Tibial nerve (tissue), 4 donors: ENCODE data around the gene SERPIND1. TPM values are rescaled to one million over a fixed set of nuclear protein-coding genes. Genes with fewer than 3 reads are reported as not detected.

Experiments
- DNase-seq, 2 donors: peaks; one replicate each; pipeline ENCODE4 v3.0.0-alpha.2; 2019; ENCODE audit warnings: low spot score in 2 of 2
- H3K27ac ChIP-seq, 4 donors: fragments of 200-600 bp; sonication (generic) in 3 of 4; one replicate each; pipeline ENCODE4 v1.5.1; 2017 to 2019; ENCODE audit warnings: mild to moderate bottlenecking in 1 of 4
- H3K27me3 ChIP-seq, 2 donors: fragments of 200-600 bp; sonication (generic) in 1 of 2; one replicate each; pipeline versions ENCODE4 v1.5.1 to v1.6.0; 2017 to 2019
- H3K36me3 ChIP-seq, 3 donors: fragments of 200-600 bp; sonication (generic); one replicate each; pipeline ENCODE4 v1.5.1; 2018 to 2019
- H3K4me1 ChIP-seq, 4 donors: fragments of 200-600 bp; sonication (generic) in 3 of 4; one replicate each; pipeline ENCODE4 v1.5.1; 2017 to 2019
- H3K4me3 ChIP-seq, 4 donors: fragments of 200-600 bp; sonication (generic) in 3 of 4; one replicate each; pipeline ENCODE4 v1.5.1; 2017 to 2019; ENCODE audit warnings: mild to moderate bottlenecking in 1 of 4, moderate library complexity in 1 of 4
- H3K9me3 ChIP-seq, 4 donors: fragments of 200-600 bp; sonication (generic) in 3 of 4; one replicate each; pipeline ENCODE4 v1.5.1; 2017 to 2019
- EP300 ChIP-seq, 2 donors: sonication (generic); formaldehyde crosslinking; IDR thresholded peaks; one replicate each; pipeline ENCODE4 v1.6.1; 2017; ENCODE audit warnings: antibody characterized with exemption in 2 of 2, mild to moderate bottlenecking in 1 of 2
- POLR2A ChIP-seq, 2 donors: fragments of 450-650 bp; IDR thresholded peaks; one replicate each; pipeline ENCODE4 v1.6.1; 2017; ENCODE audit warnings: antibody characterized with exemption in 2 of 2, mild to moderate bottlenecking in 2 of 2, moderate library complexity in 2 of 2
- WGBS, 2 donors: methylation state at CpG; one replicate each; pipeline ENCODE4 v1.1.5; 2018; 5-methylcytosine and 5-hydroxymethylcytosine counted together
- total RNA-seq, 4 donors: library from RNA; depleted of rRNA; stranded (reverse); fragments of >200 nt; gene quantifications; one replicate each; pipeline ENCODE4 v1.1.0, GENCODE V29; 2016
- TF ChIP-seq, protein P1 (sequence below), 5 experiments: fragments of 200-600 bp in 3 of 5; fragments of 450-650 bp in 2 of 5; sonication (generic) in 3 of 5; IDR thresholded peaks; one replicate each; pipeline ENCODE4 v1.5.1; 2016 to 2019; ENCODE audit warnings: antibody characterized with exemption in 5 of 5, mild to moderate bottlenecking in 3 of 5, moderate library complexity in 2 of 5

Gene SERPIND1
- total RNA-seq, 4 donors from 2014 or later: 0.42 to 1.2 TPM; not detected in 2

GRCh38 chr22:20746431-20747189, 27.3 kb upstream of the SERPIND1 start:
- Histone ChIP-seq H3K4me1 (peaks cover 0 to 32% (median 5%) of the 10 kb centered on the region in 4 donors), H3K36me3 (peaks cover 0 to 95% (median 5%) of the 10 kb centered on the region in 3 donors), H3K9me3 (no peaks in the 10 kb centered on the region), H3K27me3 (no peaks in the 10 kb centered on the region), H3K27ac (no peak overlapping the region), H3K4me3 (no peak overlapping the region)
- 86 to 94% methylated on average over 9 of the region's 9 CpGs for WGBS, 2 donors
- TF ChIP-seq, protein P1, sequence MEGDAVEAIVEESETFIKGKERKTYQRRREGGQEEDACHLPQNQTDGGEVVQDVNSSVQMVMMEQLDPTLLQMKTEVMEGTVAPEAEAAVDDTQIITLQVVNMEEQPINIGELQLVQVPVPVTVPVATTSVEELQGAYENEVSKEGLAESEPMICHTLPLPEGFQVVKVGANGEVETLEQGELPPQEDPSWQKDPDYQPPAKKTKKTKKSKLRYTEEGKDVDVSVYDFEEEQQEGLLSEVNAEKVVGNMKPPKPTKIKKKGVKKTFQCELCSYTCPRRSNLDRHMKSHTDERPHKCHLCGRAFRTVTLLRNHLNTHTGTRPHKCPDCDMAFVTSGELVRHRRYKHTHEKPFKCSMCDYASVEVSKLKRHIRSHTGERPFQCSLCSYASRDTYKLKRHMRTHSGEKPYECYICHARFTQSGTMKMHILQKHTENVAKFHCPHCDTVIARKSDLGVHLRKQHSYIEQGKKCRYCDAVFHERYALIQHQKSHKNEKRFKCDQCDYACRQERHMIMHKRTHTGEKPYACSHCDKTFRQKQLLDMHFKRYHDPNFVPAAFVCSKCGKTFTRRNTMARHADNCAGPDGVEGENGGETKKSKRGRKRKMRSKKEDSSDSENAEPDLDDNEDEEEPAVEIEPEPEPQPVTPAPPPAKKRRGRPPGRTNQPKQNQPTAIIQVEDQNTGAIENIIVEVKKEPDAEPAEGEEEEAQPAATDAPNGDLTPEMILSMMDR (IDR thresholded peaks at IDR 0.05): no peak
- no peak for TF ChIP-seq EP300 (IDR thresholded peaks at IDR 0.05)
- no peak for TF ChIP-seq POLR2A (IDR thresholded peaks at IDR 0.05)
- DNase-seq: no peak

GRCh38 chr22:20747223-20747622, 26.7 kb upstream of the SERPIND1 start:
- WGBS, 2 donors: 93 to 97% methylated on average over 10 of the region's 10 CpGs
- no peak for TF ChIP-seq EP300 (IDR thresholded peaks at IDR 0.05)
- TF ChIP-seq POLR2A (IDR thresholded peaks at IDR 0.05): no peak
- TF ChIP-seq, protein P1 (IDR thresholded peaks at IDR 0.05): no peak
- H3K4me3 ChIP-seq: no peak overlapping the region
- no peak for DNase-seq
- peaks cover 0 to 95% (median 3%) of the 10 kb centered on the region in 3 donors for H3K36me3 ChIP-seq
- H3K4me1 ChIP-seq: peaks cover 0 to 32% (median 5%) of the 10 kb centered on the region in 4 donors
- H3K27ac ChIP-seq: no peak overlapping the region
- H3K27me3 ChIP-seq: no peaks in the 10 kb centered on the region
- no peaks in the 10 kb centered on the region for H3K9me3 ChIP-seq

GRCh38 chr22:20748082-20748481, 25.8 kb upstream of the SERPIND1 start:
- Histone ChIP-seq H3K27ac (no peak overlapping the region), H3K4me1 (peaks cover 0 to 32% (median 5%) of the 10 kb centered on the region in 4 donors), H3K36me3 (peaks cover 0 to 95% (median 0%) of the 10 kb centered on the region in 3 donors), H3K4me3 (no peak overlapping the region), H3K9me3 (no peaks in the 10 kb centered on the region), H3K27me3 (no peaks in the 10 kb centered on the region)
- WGBS, 2 donors: 90 to 91% methylated on average over 5 to 7 of the region's 7 CpGs
- TF ChIP-seq, protein P1 (IDR thresholded peaks at IDR 0.05): no peak
- TF ChIP-seq EP300 (IDR thresholded peaks at IDR 0.05): no peak
- TF ChIP-seq POLR2A (IDR thresholded peaks at IDR 0.05): no peak
- no peak for DNase-seq

- no peaks in the 10 kb centered on the region for H3K27me3 ChIP-seq
- WGBS, 2 donors: 53 to 58% methylated on average over 9 of the region's 9 CpGs
- DNase-seq: no peak
- H3K4me1 ChIP-seq: peaks cover 0 to 32% (median 5%) of the 10 kb centered on the region in 4 donors
- peak overlapping the region in 2 of 4 donors; percentile 17 to 32 for H3K27ac ChIP-seq
- H3K36me3 ChIP-seq: peaks cover 0 to 92% (median 0%) of the 10 kb centered on the region in 3 donors
- no peaks in the 10 kb centered on the region for H3K9me3 ChIP-seq
- no peak overlapping the region for H3K4me3 ChIP-seq
- no peak for TF ChIP-seq EP300 (IDR thresholded peaks at IDR 0.05)
- TF ChIP-seq POLR2A (IDR thresholded peaks at IDR 0.05): no peak
- TF ChIP-seq, protein P1 (IDR thresholded peaks at IDR 0.05): no peak
These were observed 25.0 kb upstream of the SERPIND1 start for GRCh38 chr22:20748731-20749428.

GRCh38 chr22:20749453-20749852, 24.5 kb upstream of the SERPIND1 start:
- Histone ChIP-seq H3K9me3 (no peaks in the 10 kb centered on the region), H3K36me3 (peaks cover 0 to 88% (median 0%) of the 10 kb centered on the region in 3 donors), H3K27ac (peak overlapping the region in 1 of 4 donors; percentile 32), H3K4me3 (no peak overlapping the region), H3K27me3 (no peaks in the 10 kb centered on the region), H3K4me1 (peaks cover 0 to 32% (median 5%) of the 10 kb centered on the region in 4 donors)
- no peak for DNase-seq
- TF ChIP-seq POLR2A (IDR thresholded peaks at IDR 0.05) (no peak), EP300 (IDR thresholded peaks at IDR 0.05) (no peak)
- TF ChIP-seq, protein P1 (IDR thresholded peaks at IDR 0.05): no peak
- 77 to 86% methylated on average over 3 of the region's 3 CpGs for WGBS, 2 donors
